Measurements from ENCODE around the gene GCG.

DNA sequence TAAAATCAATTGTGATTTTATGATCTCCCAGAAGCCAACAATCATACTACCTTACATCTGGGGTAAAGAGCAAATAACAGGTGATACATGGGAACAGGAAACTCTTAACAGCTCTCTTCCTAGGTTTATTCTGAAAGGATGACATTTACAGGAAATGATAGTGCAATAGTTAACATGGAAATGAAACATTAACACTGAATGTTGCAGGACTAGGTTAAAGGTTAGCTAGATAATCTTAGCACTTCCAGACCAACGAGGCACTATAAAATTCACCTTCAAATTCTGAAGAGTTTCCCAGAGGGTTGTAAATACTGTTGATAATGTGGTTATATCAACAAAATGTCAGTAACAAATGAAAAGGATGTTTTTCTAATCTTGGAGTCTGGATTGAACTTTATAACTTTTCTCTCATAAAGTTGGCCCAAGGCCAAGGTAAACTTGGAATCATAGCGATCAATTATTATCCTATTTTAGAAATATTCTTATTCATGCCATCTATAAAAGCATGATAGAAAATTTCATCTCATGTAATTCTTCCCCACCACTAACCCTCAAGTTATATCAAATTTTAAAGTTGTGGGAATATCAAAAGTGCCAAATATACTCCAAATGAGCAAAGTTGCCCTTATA is 32.9 kb upstream of the GCG start:
- TF ChIP-seq FOXA1 (IDR thresholded peaks at IDR 0.05) (no peak), FOXM1 (IDR thresholded peaks at IDR 0.05; ENCODE audit: borderline replicate concordance) (no peak), ARNT (IDR thresholded peaks at IDR 0.05) (no peak), SUZ12 (IDR thresholded peaks at IDR 0.05) (no peak), HDGF (IDR thresholded peaks at IDR 0.05; ENCODE audit: borderline replicate concordance) (no peak), SP1 (IDR thresholded peaks at IDR 0.05) (no peak)

All from HEK293T (cell line).